HepG2 (cell line): ENCODE results near the gene RHBDF2. TPM values are rescaled to one million over a fixed set of nuclear protein-coding genes. Genes with fewer than 3 reads are reported as not detected.

Source experiments
- ARHGAP35 ChIP-seq: sonication (generic); formaldehyde crosslinking; IDR thresholded peaks from 2 replicates; pipeline ENCODE4 v1.9.0; 2022; ENCODE audit warnings: mild to moderate bottlenecking, inconsistent platforms, moderate library complexity, missing genetic modification reagents, borderline replicate concordance
- ARNT ChIP-seq: fragments of 450-650 bp; IDR thresholded peaks from 2 replicates; pipeline ENCODE4 v1.6.1; 2017
- ATF7-NPFF ChIP-seq: sonication (generic); formaldehyde crosslinking; IDR thresholded peaks from 2 replicates; pipeline ENCODE4 v1.8.1; 2023; ENCODE audit warnings: mild to moderate bottlenecking, low read depth, missing genetic modification reagents, moderate library complexity
- DMAP1 ChIP-seq: IDR thresholded peaks from 2 replicates; pipeline ENCODE4 v1.6.1; 2016
- FOXA3 ChIP-seq: IDR thresholded peaks from 2 replicates; pipeline ENCODE4 v1.6.1; 2016; ENCODE audit warnings: missing genetic modification reagents, missing compliant biosample characterization
- IRF1 ChIP-seq: sonication (generic); formaldehyde crosslinking; IDR thresholded peaks from 2 replicates; pipeline ENCODE4 v1.4.0; 2020; ENCODE audit warnings: low read depth, mild to moderate bottlenecking, missing genetic modification reagents
- KDM5B ChIP-seq: sonication (generic); formaldehyde crosslinking; IDR thresholded peaks from 2 replicates; pipeline ENCODE4 v1.4.0; 2020; ENCODE audit warnings: missing genetic modification reagents, mild to moderate bottlenecking, borderline replicate concordance
- KLF9 ChIP-seq: IDR thresholded peaks from 2 replicates; pipeline ENCODE4 v1.6.1; 2016; ENCODE audit warnings: low read depth
- LBX2 ChIP-seq: sonication (generic); formaldehyde crosslinking; IDR thresholded peaks from 2 replicates; pipeline ENCODE4 v1.5.0; 2020; ENCODE audit warnings: missing genetic modification reagents, mild to moderate bottlenecking, borderline replicate concordance
- MATR3 ChIP-seq: sonication (generic); formaldehyde crosslinking; IDR thresholded peaks from 2 replicates; pipeline ENCODE4 v1.4.0; 2020; ENCODE audit warnings: missing genetic modification reagents
- MEF2D ChIP-seq: sonication (generic); formaldehyde crosslinking; IDR thresholded peaks from 2 replicates; pipeline ENCODE4 v1.5.1; 2020; ENCODE audit warnings: mild to moderate bottlenecking, missing genetic modification reagents
- MIER2 ChIP-seq: IDR thresholded peaks from 2 replicates; pipeline ENCODE4 v1.6.1; 2016; ENCODE audit warnings: missing biosample characterization, missing genetic modification reagents
- MXI1 ChIP-seq: IDR thresholded peaks from 3 replicates; pipeline ENCODE4 v1.6.1; 2012; ENCODE audit warnings: low read depth, low read length, inconsistent platforms, borderline replicate concordance
- NFRKB ChIP-seq: fragments of 450-650 bp; IDR thresholded peaks from 2 replicates; pipeline ENCODE4 v1.6.1; 2017
- NRL ChIP-seq: sonication (generic); formaldehyde crosslinking; IDR thresholded peaks from 2 replicates; pipeline ENCODE4 v1.5.0; 2020; ENCODE audit warnings: missing genetic modification reagents, mild to moderate bottlenecking, moderate library complexity, borderline replicate concordance
- PCBP1 ChIP-seq: fragments of 200-400 bp; formaldehyde crosslinking; IDR thresholded peaks from 2 replicates; pipeline ENCODE4 v1.6.1; 2017; ENCODE audit warnings: mild to moderate bottlenecking, low read depth, low read length, borderline replicate concordance
- PHF5A ChIP-seq: IDR thresholded peaks from one replicate; pipeline ENCODE4 v1.6.1; 2018; ENCODE audit warnings: low read depth, missing genetic modification reagents; ENCODE audit not compliant: unreplicated experiment
- RAD21 ChIP-seq: fragments of 450-650 bp; formaldehyde crosslinking; IDR thresholded peaks from 2 replicates; pipeline ENCODE4 v1.5.0; 2020; ENCODE audit warnings: mild to moderate bottlenecking
- REL ChIP-seq: sonication (generic); formaldehyde crosslinking; conservative IDR thresholded peaks from 2 replicates; pipeline ENCODE4 v1.8.0; 2022; ENCODE audit warnings: mild to moderate bottlenecking, missing genetic modification reagents, moderate library complexity
- TCF7 ChIP-seq: sonication (generic); IDR thresholded peaks from 2 replicates; pipeline ENCODE4 v1.6.1; 2016; ENCODE audit warnings: antibody characterized with exemption, low read depth
- ZBTB1 ChIP-seq: sonication (generic); formaldehyde crosslinking; IDR thresholded peaks from 2 replicates; pipeline ENCODE4 v1.4.0; 2020; ENCODE audit warnings: missing genetic modification reagents, borderline replicate concordance
- ZNF331 ChIP-seq: sonication (generic); formaldehyde crosslinking; IDR thresholded peaks from 2 replicates; pipeline ENCODE4 v1.4.0; 2020; ENCODE audit warnings: missing genetic modification reagents
- ZNF510 ChIP-seq: sonication (generic); formaldehyde crosslinking; IDR thresholded peaks from 2 replicates; pipeline ENCODE4 v1.4.0; 2020; ENCODE audit warnings: low read depth, mild to moderate bottlenecking, missing genetic modification reagents
- ZNF549 ChIP-seq: sonication (generic); formaldehyde crosslinking; IDR thresholded peaks from 2 replicates; pipeline ENCODE4 v1.5.0; 2020; ENCODE audit warnings: missing genetic modification reagents
- ZNF556 ChIP-seq: sonication (generic); formaldehyde crosslinking; IDR thresholded peaks from 2 replicates; pipeline ENCODE4 v1.4.0; 2020; ENCODE audit warnings: mild to moderate bottlenecking, missing genetic modification reagents, borderline replicate concordance
- ZNF563 ChIP-seq: sonication (generic); formaldehyde crosslinking; IDR thresholded peaks from 2 replicates; pipeline ENCODE4 v1.8.0; 2022; ENCODE audit warnings: mild to moderate bottlenecking, moderate library complexity, missing genetic modification reagents
- ZNF746 ChIP-seq: sonication (generic); formaldehyde crosslinking; IDR thresholded peaks from 2 replicates; pipeline ENCODE4 v1.8.0; 2022; ENCODE audit warnings: mild to moderate bottlenecking, missing genetic modification reagents
- ZNF816 ChIP-seq: sonication (generic); formaldehyde crosslinking; IDR thresholded peaks from 2 replicates; pipeline ENCODE4 v1.8.0; 2022; ENCODE audit warnings: missing genetic modification reagents, mild to moderate bottlenecking, borderline replicate concordance
- ZNF891 ChIP-seq: sonication (generic); formaldehyde crosslinking; IDR thresholded peaks from 2 replicates; pipeline ENCODE4 v1.5.0; 2020; ENCODE audit warnings: mild to moderate bottlenecking, missing genetic modification reagents
- polyA plus RNA-seq, 8 experiments: library from polyadenylated mRNA; depleted of rRNA in 3 of 8; stranded (reverse) in 7 of 8; unstranded in 1 of 8; fragments of >200 nt; fragmentation: Illumina TruSeq in 4 of 8; extraction: Trizol in 4 of 8; gene quantifications; 2 replicates each; pipeline versions ENCODE4 v1.2.1 to v1.2.3, GENCODE V29; 2011 to 2016; ENCODE audit warnings: low read depth in 4 of 8, missing spikeins in 1 of 8, mixed read lengths in 1 of 8; ENCODE audit not compliant: insufficient read depth in 1 of 8
- total RNA-seq, 5 experiments: library from RNA; depleted of rRNA; stranded (reverse); fragments of >200 nt; fragmentation: Illumina TruSeq; extraction: Trizol; gene quantifications; 2 replicates each; pipeline ENCODE4 v1.2.3, GENCODE V29; 2016; ENCODE audit warnings: low read depth in 1 of 5
- TF ChIP-seq, protein P1 (sequence below): fragments of 450-650 bp; IDR thresholded peaks from 2 replicates; pipeline ENCODE4 v1.6.1; 2017
- TF ChIP-seq, protein P2 (sequence below): sonication (generic); formaldehyde crosslinking; IDR thresholded peaks from 2 replicates; pipeline ENCODE4 v1.5.1; 2020; ENCODE audit warnings: mild to moderate bottlenecking, moderate library complexity, missing genetic modification reagents

The RHBDF2 gene
- total and polyA plus RNA-seq, 2 of the 13 experiments (the other 11 are each of a cell fraction or from before 2014, with no cell fraction given): 7.8 to 24.2 TPM

GRCh38 chr17:76501827-76502307 lies 644 bp upstream of the RHBDF2 start (continued):
- no peak for TF ChIP-seq ARNT
- TF ChIP-seq, protein P1, sequence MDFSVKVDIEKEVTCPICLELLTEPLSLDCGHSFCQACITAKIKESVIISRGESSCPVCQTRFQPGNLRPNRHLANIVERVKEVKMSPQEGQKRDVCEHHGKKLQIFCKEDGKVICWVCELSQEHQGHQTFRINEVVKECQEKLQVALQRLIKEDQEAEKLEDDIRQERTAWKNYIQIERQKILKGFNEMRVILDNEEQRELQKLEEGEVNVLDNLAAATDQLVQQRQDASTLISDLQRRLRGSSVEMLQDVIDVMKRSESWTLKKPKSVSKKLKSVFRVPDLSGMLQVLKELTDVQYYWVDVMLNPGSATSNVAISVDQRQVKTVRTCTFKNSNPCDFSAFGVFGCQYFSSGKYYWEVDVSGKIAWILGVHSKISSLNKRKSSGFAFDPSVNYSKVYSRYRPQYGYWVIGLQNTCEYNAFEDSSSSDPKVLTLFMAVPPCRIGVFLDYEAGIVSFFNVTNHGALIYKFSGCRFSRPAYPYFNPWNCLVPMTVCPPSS: no peak
- TF ChIP-seq RAD21 (CRISPR knock-in tag): no peak
- TF ChIP-seq PHF5A (CRISPR knock-in tag): no peak
- no peak for TF ChIP-seq FOXA3 (CRISPR knock-in tag)
- no peak for TF ChIP-seq KLF9
- TF ChIP-seq, protein P2, sequence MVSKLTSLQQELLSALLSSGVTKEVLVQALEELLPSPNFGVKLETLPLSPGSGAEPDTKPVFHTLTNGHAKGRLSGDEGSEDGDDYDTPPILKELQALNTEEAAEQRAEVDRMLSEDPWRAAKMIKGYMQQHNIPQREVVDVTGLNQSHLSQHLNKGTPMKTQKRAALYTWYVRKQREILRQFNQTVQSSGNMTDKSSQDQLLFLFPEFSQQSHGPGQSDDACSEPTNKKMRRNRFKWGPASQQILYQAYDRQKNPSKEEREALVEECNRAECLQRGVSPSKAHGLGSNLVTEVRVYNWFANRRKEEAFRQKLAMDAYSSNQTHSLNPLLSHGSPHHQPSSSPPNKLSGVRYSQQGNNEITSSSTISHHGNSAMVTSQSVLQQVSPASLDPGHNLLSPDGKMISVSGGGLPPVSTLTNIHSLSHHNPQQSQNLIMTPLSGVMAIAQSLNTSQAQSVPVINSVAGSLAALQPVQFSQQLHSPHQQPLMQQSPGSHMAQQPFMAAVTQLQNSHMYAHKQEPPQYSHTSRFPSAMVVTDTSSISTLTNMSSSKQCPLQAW (CRISPR knock-in tag): peak; percentile 64; the same call in 1 of the 2 replicates
- no peak for TF ChIP-seq MIER2 (CRISPR knock-in tag)
- no peak for TF ChIP-seq IRF1 (CRISPR knock-in tag)
- TF ChIP-seq ZNF331 (CRISPR knock-in tag): no peak
- TF ChIP-seq ZNF549 (CRISPR knock-in tag): no peak
- peak; percentile 16; the same call in 1 of the 2 replicates for TF ChIP-seq NRL (CRISPR knock-in tag)
- no peak for TF ChIP-seq ATF7-NPFF (CRISPR knock-in tag)
- TF ChIP-seq PCBP1: no peak
- TF ChIP-seq ZBTB1 (CRISPR knock-in tag): no peak
- TF ChIP-seq MEF2D (CRISPR knock-in tag): no peak; the same call in 1 of the 2 replicates
- TF ChIP-seq REL (CRISPR knock-in tag): no peak
- TF ChIP-seq LBX2 (CRISPR knock-in tag): no peak
- 0 out of 2 replicates have a peak, but pooled peaks have one; percentile 50 for TF ChIP-seq ARHGAP35 (CRISPR knock-in tag)
- no peak for TF ChIP-seq MATR3 (CRISPR knock-in tag)
- no peak for TF ChIP-seq MXI1
- TF ChIP-seq ZNF891: no peak; the same call in 1 of the 2 replicates
- no peak for TF ChIP-seq NFRKB
- no peak for TF ChIP-seq DMAP1 (CRISPR knock-in tag)
- TF ChIP-seq ZNF746 (CRISPR knock-in tag): no peak
- no peak for TF ChIP-seq ZNF510
- TF ChIP-seq ZNF563 (CRISPR knock-in tag): no peak
- peak; percentile 74; the same call in 1 of the 2 replicates for TF ChIP-seq KDM5B
- no peak for TF ChIP-seq TCF7
- no peak for TF ChIP-seq ZNF556 (CRISPR knock-in tag)
- no peak for TF ChIP-seq ZNF816 (CRISPR knock-in tag)
